HepG2 (cell line): ENCODE data around the gene TK1. TPM values are rescaled to one million over a fixed set of nuclear protein-coding genes. Genes with fewer than 3 reads are reported as not detected.
A peak's percentile ranks its signal among the peaks of the same experiment; 100 is the strongest.

ENCODE experiments used
- AGO2 ChIP-seq: fragments of 200-400 bp; formaldehyde crosslinking; optimal IDR thresholded peaks from 2 replicates; pipeline ENCODE3; 2017; ENCODE audit warnings: mild to moderate bottlenecking, low read depth, low read length, moderate library complexity
- ATAD3A ChIP-seq: sonication (generic); formaldehyde crosslinking; IDR thresholded peaks from 2 replicates; pipeline ENCODE4 v1.4.0; 2020; ENCODE audit warnings: missing genetic modification reagents
- DBP ChIP-seq: sonication (generic); formaldehyde crosslinking; IDR thresholded peaks from 2 replicates; pipeline ENCODE4 v1.4.0; 2020; ENCODE audit warnings: missing genetic modification reagents; ENCODE audit errors: not compliant biosample characterization
- ERF ChIP-seq: IDR thresholded peaks from 2 replicates; pipeline ENCODE4 v1.6.1; 2018; ENCODE audit warnings: missing biosample characterization, missing genetic modification reagents
- ESRRA ChIP-seq: sonication (generic); formaldehyde crosslinking; IDR thresholded peaks from 2 replicates; pipeline ENCODE4 v1.5.1; 2020; ENCODE audit warnings: mild to moderate bottlenecking, low read depth, missing genetic modification reagents
- IRF9 ChIP-seq: sonication (generic); formaldehyde crosslinking; IDR thresholded peaks from 2 replicates; pipeline ENCODE4 v1.8.0; 2022; ENCODE audit warnings: missing genetic modification reagents, mild to moderate bottlenecking, borderline replicate concordance
- KLF6 ChIP-seq: IDR thresholded peaks from 2 replicates; pipeline ENCODE4 v1.8.0; 2016; ENCODE audit warnings: missing biosample characterization, missing genetic modification reagents
- MAFF ChIP-seq: IDR thresholded peaks from 2 replicates; pipeline ENCODE4 v1.6.1; 2011; ENCODE audit warnings: low read depth, low read length, improper control_type of control experiment
- MTA3 ChIP-seq: sonication (generic); formaldehyde crosslinking; IDR thresholded peaks from 2 replicates; pipeline ENCODE4 v1.4.0; 2020; ENCODE audit warnings: missing genetic modification reagents
- NCOA2 ChIP-seq: sonication (generic); formaldehyde crosslinking; IDR thresholded peaks from 2 replicates; pipeline ENCODE4 v1.8.0; 2022; ENCODE audit warnings: inconsistent platforms
- NFE2L1 ChIP-seq: sonication (generic); formaldehyde crosslinking; IDR thresholded peaks from 2 replicates; pipeline ENCODE4 v1.4.0; 2020; ENCODE audit warnings: missing genetic modification reagents, mild to moderate bottlenecking, borderline replicate concordance
- NFIB ChIP-seq: sonication (generic); formaldehyde crosslinking; IDR thresholded peaks from 2 replicates; pipeline ENCODE4 v1.9.0; 2021; ENCODE audit warnings: missing genetic modification reagents, mild to moderate bottlenecking, borderline replicate concordance
- NR2C2 ChIP-seq: sonication (generic); formaldehyde crosslinking; IDR thresholded peaks from 2 replicates; pipeline ENCODE4 v1.4.0; 2020; ENCODE audit warnings: missing genetic modification reagents, mild to moderate bottlenecking, moderate library complexity, borderline replicate concordance
- NR2F1 ChIP-seq, 2 experiments: fragments of 450-650 bp in 1 of 2; formaldehyde crosslinking in 1 of 2; IDR thresholded peaks; 2 replicates each; pipeline versions ENCODE4 v1.5.0 to v1.6.1; 2016 to 2020; ENCODE audit warnings: mild to moderate bottlenecking in 1 of 2, missing compliant biosample characterization in 1 of 2, missing genetic modification reagents in 1 of 2, moderate library complexity in 1 of 2
- RAD21 ChIP-seq: fragments of 450-650 bp; formaldehyde crosslinking; IDR thresholded peaks from 2 replicates; pipeline ENCODE4 v1.5.0; 2020; ENCODE audit warnings: mild to moderate bottlenecking
- REL ChIP-seq: sonication (generic); formaldehyde crosslinking; conservative IDR thresholded peaks from 2 replicates; pipeline ENCODE4 v1.8.0; 2022; ENCODE audit warnings: mild to moderate bottlenecking, missing genetic modification reagents, moderate library complexity
- RFX1 ChIP-seq: fragments of 450-650 bp; IDR thresholded peaks from 2 replicates; pipeline ENCODE4 v1.6.1; 2017
- ZBTB14 ChIP-seq: sonication (generic); formaldehyde crosslinking; IDR thresholded peaks from 2 replicates; pipeline ENCODE4 v1.4.0; 2020; ENCODE audit warnings: missing genetic modification reagents
- ZKSCAN1 ChIP-seq: fragments of 150-350 bp; IDR thresholded peaks from 2 replicates; pipeline ENCODE4 v1.6.1; 2014; ENCODE audit warnings: low read length
- ZNF317 ChIP-seq: sonication (generic); formaldehyde crosslinking; IDR thresholded peaks from 2 replicates; pipeline ENCODE4 v1.5.0; 2020; ENCODE audit warnings: mild to moderate bottlenecking, missing genetic modification reagents
- ZNF414 ChIP-seq: sonication (generic); formaldehyde crosslinking; IDR thresholded peaks from 2 replicates; pipeline ENCODE4 v1.5.0; 2020; ENCODE audit warnings: missing genetic modification reagents
- ZNF546 ChIP-seq: sonication (generic); formaldehyde crosslinking; conservative IDR thresholded peaks from 2 replicates; pipeline ENCODE4 v1.8.1; 2023; ENCODE audit warnings: mild to moderate bottlenecking, missing genetic modification reagents
- ZNF558 ChIP-seq: sonication (generic); formaldehyde crosslinking; IDR thresholded peaks from 2 replicates; pipeline ENCODE4 v1.9.0; 2022; ENCODE audit warnings: mild to moderate bottlenecking, missing genetic modification reagents, borderline replicate concordance
- ZNF776 ChIP-seq: sonication (generic); formaldehyde crosslinking; IDR thresholded peaks from 2 replicates; pipeline ENCODE4 v1.4.0; 2020; ENCODE audit warnings: mild to moderate bottlenecking, missing genetic modification reagents
- ZSCAN5A ChIP-seq: sonication (generic); formaldehyde crosslinking; IDR thresholded peaks from 2 replicates; pipeline ENCODE4 v1.8.0; 2022; ENCODE audit warnings: mild to moderate bottlenecking, missing genetic modification reagents, borderline replicate concordance
- polyA plus RNA-seq, 8 experiments: library from polyadenylated mRNA; depleted of rRNA in 3 of 8; stranded (reverse) in 7 of 8; unstranded in 1 of 8; fragments of >200 nt; fragmentation: Illumina TruSeq in 4 of 8; extraction: Trizol in 4 of 8; gene quantifications; 2 replicates each; pipeline versions ENCODE4 v1.2.1 to v1.2.3, GENCODE V29; 2011 to 2016; ENCODE audit warnings: low read depth in 4 of 8, missing spikeins in 1 of 8, mixed read lengths in 1 of 8; ENCODE audit not compliant: insufficient read depth in 1 of 8
- total RNA-seq, 5 experiments: library from RNA; depleted of rRNA; stranded (reverse); fragments of >200 nt; fragmentation: Illumina TruSeq; extraction: Trizol; gene quantifications; 2 replicates each; pipeline ENCODE4 v1.2.3, GENCODE V29; 2016; ENCODE audit warnings: low read depth in 1 of 5

The TK1 gene
- total and polyA plus RNA-seq, 2 of the 13 experiments (the other 11 are each of a cell fraction or from before 2014, with no cell fraction given): 45.0 to 96.0 TPM

GRCh38 chr17:78186692-78187595, at the start of gene TK1, which contains the start of gene AFMID (continued):
- peak; percentile 98 for TF ChIP-seq ERF (CRISPR knock-in tag)
- peak; percentile 12; the same call in 1 of the 2 replicates for TF ChIP-seq ZNF317 (CRISPR knock-in tag)
- TF ChIP-seq RAD21: peak; percentile 77
- peak; percentile 64; the same call in 1 of the 2 replicates for TF ChIP-seq IRF9
- 0 out of 2 replicates have a peak, but pooled peaks have one; percentile 7 for TF ChIP-seq ZKSCAN1
- TF ChIP-seq ESRRA (CRISPR knock-in tag): 0 out of 2 replicates have a peak, but pooled peaks have one; percentile 45
- peak; percentile 100 for TF ChIP-seq ZSCAN5A (CRISPR knock-in tag)
- no peak for TF ChIP-seq ZNF558 (CRISPR knock-in tag)
- TF ChIP-seq NFIB (CRISPR knock-in tag): no peak; the same call in 1 of the 2 replicates
- peak; percentile 40; the same call in 1 of the 2 replicates for TF ChIP-seq NR2C2 (CRISPR knock-in tag)
- no peak for TF ChIP-seq NR2F1 (CRISPR knock-in tag; IDR thresholded peaks at IDR 0.05)
- TF ChIP-seq ZNF776 (CRISPR knock-in tag): peak; percentile 82; the same call in 1 of the 2 replicates
- 0 out of 2 replicates have a peak, but pooled peaks have one; percentile 57 for TF ChIP-seq ZNF546 (CRISPR knock-in tag)
- peak; percentile 47 for TF ChIP-seq AGO2
- peak; percentile 97 for TF ChIP-seq KLF6 (CRISPR knock-in tag)
- TF ChIP-seq ZNF414 (CRISPR knock-in tag): peak; percentile 57; the same call in 1 of the 2 replicates
- peak; percentile 72 for TF ChIP-seq DBP (CRISPR knock-in tag)
- peak; percentile 72 for TF ChIP-seq NCOA2 (CRISPR knock-in tag)
- no peak for TF ChIP-seq ZBTB14
- TF ChIP-seq REL (CRISPR knock-in tag): peak; percentile 100
- TF ChIP-seq RFX1: no peak
- peak; percentile 59; the same call in 1 of the 2 replicates for TF ChIP-seq NFE2L1 (CRISPR knock-in tag)
- TF ChIP-seq MTA3 (CRISPR knock-in tag): no peak
- no peak for TF ChIP-seq ATAD3A (CRISPR knock-in tag)
- no peak for TF ChIP-seq MAFF
